ENCODE data around the gene TCP11L2.

The TCP11L2 gene

GRCh38 chr12:106327309-106327869 lies 24.9 kb downstream of the TCP11L2 start:
- H2BK5ac ChIP-seq (ENCODE audit: low read length) = no peak overlapping the region
- no peaks in the 10 kb centered on the region for H3K79me1 ChIP-seq (ENCODE audit: low read depth, low read length)
- no peak for DNase-seq (ENCODE audit: low spot score)
- H2AK5ac ChIP-seq (ENCODE audit: low read depth, low read length) = no peak overlapping the region
- H3K4me1 ChIP-seq (ENCODE audit: control insufficient read depth in 2 of 2, insufficient read depth in 1 of 2, low read depth in 1 of 2, low read length in 2 of 2) = no peaks in the 10 kb centered on the region
- no peak overlapping the region for H3K4ac ChIP-seq (ENCODE audit: low read length)
- WGBS, 2 donors (ENCODE audit: extremely low coverage in 2 of 2, insufficient read length in 2 of 2, insufficient replicate concordance in 1 of 2) = no CpG with 5 or more reads among the region's 2 CpGs
- H2BK15ac ChIP-seq (ENCODE audit: low read length) = no peak overlapping the region
- H3K27me3 ChIP-seq (ENCODE audit: control insufficient read depth in 3 of 3, insufficient read depth in 3 of 3, low read depth in 1 of 3, low read length in 3 of 3) = no peaks in the 10 kb centered on the region
- no peak overlapping the region for H2BK12ac ChIP-seq (ENCODE audit: low read length)
- no peak overlapping the region for H3K27ac ChIP-seq (replicated peaks; ENCODE audit: low read length)
- H3K9me3 ChIP-seq (replicated peaks in 1 of 2; ENCODE audit: control insufficient read depth in 2 of 2, insufficient read depth in 1 of 2, low read depth in 1 of 2, low read length in 2 of 2) = peaks cover 0 to 3% of the 10 kb centered on the region in 2 donors
- H3K4me2 ChIP-seq (ENCODE audit: insufficient read depth, low read length, poor library complexity, severe bottlenecking) = no peak overlapping the region
- no peak overlapping the region for H4K91ac ChIP-seq (ENCODE audit: low read depth, low read length, poor library complexity)
- no peak overlapping the region for H3K23ac ChIP-seq (ENCODE audit: low read depth, low read length, poor library complexity)
- H4K8ac ChIP-seq (ENCODE audit: low read depth, low read length) = no peak overlapping the region
- no peak overlapping the region for H3K14ac ChIP-seq (ENCODE audit: low read length)
- no peak overlapping the region for H3K9ac ChIP-seq (ENCODE audit: low read depth, low read length, poor library complexity)
- H3K18ac ChIP-seq (ENCODE audit: low read length) = no peak overlapping the region
- no peak overlapping the region for H2BK120ac ChIP-seq (ENCODE audit: low read depth, low read length)
- no peak overlapping the region for H2AFZ ChIP-seq (ENCODE audit: low read length)
- no peaks in the 10 kb centered on the region for H3K36me3 ChIP-seq (replicated peaks in 1 of 2; ENCODE audit: control insufficient read depth in 2 of 2, insufficient read depth in 2 of 2, low read length in 2 of 2)
- no peak overlapping the region for H3K4me3 ChIP-seq (ENCODE audit: low read length in 2 of 2)

GRCh38 chr12:106328735-106329134 lies 26.2 kb downstream of the TCP11L2 start:
- no peak overlapping the region for H2BK15ac ChIP-seq (ENCODE audit: low read length)

GRCh38 chr12:106329231-106329982 lies 26.9 kb downstream of the TCP11L2 start:
- H2BK5ac ChIP-seq (ENCODE audit: low read length) = no peak overlapping the region
- H4K8ac ChIP-seq (ENCODE audit: low read depth, low read length) = no peak overlapping the region
- H4K91ac ChIP-seq (ENCODE audit: low read depth, low read length, poor library complexity) = no peak overlapping the region
- no peak overlapping the region for H2BK15ac ChIP-seq (ENCODE audit: low read length)
- H3K4me2 ChIP-seq (ENCODE audit: insufficient read depth, low read length, poor library complexity, severe bottlenecking) = no peak overlapping the region
- no peaks in the 10 kb centered on the region for H3K27me3 ChIP-seq (ENCODE audit: control insufficient read depth in 3 of 3, insufficient read depth in 3 of 3, low read depth in 1 of 3, low read length in 3 of 3)
- H2AK5ac ChIP-seq (ENCODE audit: low read depth, low read length) = no peak overlapping the region
- H3K4me1 ChIP-seq (ENCODE audit: control insufficient read depth in 2 of 2, insufficient read depth in 1 of 2, low read depth in 1 of 2, low read length in 2 of 2) = no peaks in the 10 kb centered on the region
- H3K14ac ChIP-seq (ENCODE audit: low read length) = no peak overlapping the region
- H2BK120ac ChIP-seq (ENCODE audit: low read depth, low read length) = no peak overlapping the region
- H3K9me3 ChIP-seq (replicated peaks in 1 of 2; ENCODE audit: control insufficient read depth in 2 of 2, insufficient read depth in 1 of 2, low read depth in 1 of 2, low read length in 2 of 2) = peaks cover 0 to 8% of the 10 kb centered on the region in 2 donors
- H3K18ac ChIP-seq (ENCODE audit: low read length) = no peak overlapping the region
- H3K79me1 ChIP-seq (ENCODE audit: low read depth, low read length) = no peaks in the 10 kb centered on the region
- no CpG with 5 or more reads among the region's 12 CpGs for WGBS, 2 donors (ENCODE audit: extremely low coverage in 2 of 2, insufficient read length in 2 of 2, insufficient replicate concordance in 1 of 2)
- no peak overlapping the region for H3K27ac ChIP-seq (replicated peaks; ENCODE audit: low read length)
- no peak for DNase-seq (ENCODE audit: low spot score)
- H3K9ac ChIP-seq (ENCODE audit: low read depth, low read length, poor library complexity) = no peak overlapping the region
- H3K23ac ChIP-seq (ENCODE audit: low read depth, low read length, poor library complexity) = no peak overlapping the region
- H2AFZ ChIP-seq (ENCODE audit: low read length) = no peak overlapping the region
- H3K36me3 ChIP-seq (replicated peaks in 1 of 2; ENCODE audit: control insufficient read depth in 2 of 2, insufficient read depth in 2 of 2, low read length in 2 of 2) = no peaks in the 10 kb centered on the region
- H3K4me3 ChIP-seq (ENCODE audit: low read length in 2 of 2) = no peak overlapping the region
- H3K4ac ChIP-seq (ENCODE audit: low read length) = no peak overlapping the region
- H2BK12ac ChIP-seq (ENCODE audit: low read length) = no peak overlapping the region

More at GRCh38 chr12:106328735-106329134, 26.2 kb downstream of the TCP11L2 start:
- Histone ChIP-seq H2BK120ac (ENCODE audit: low read depth, low read length) (no peak overlapping the region), H3K4me1 (ENCODE audit: control insufficient read depth in 2 of 2, insufficient read depth in 1 of 2, low read depth in 1 of 2, low read length in 2 of 2) (no peaks in the 10 kb centered on the region), H3K9me3 (replicated peaks in 1 of 2; ENCODE audit: control insufficient read depth in 2 of 2, insufficient read depth in 1 of 2, low read depth in 1 of 2, low read length in 2 of 2) (peaks cover 0 to 8% of the 10 kb centered on the region in 2 donors), H3K23ac (ENCODE audit: low read depth, low read length, poor library complexity) (no peak overlapping the region), H3K18ac (ENCODE audit: low read length) (no peak overlapping the region), H3K4me2 (ENCODE audit: insufficient read depth, low read length, poor library complexity, severe bottlenecking) (no peak overlapping the region), H3K27me3 (ENCODE audit: control insufficient read depth in 3 of 3, insufficient read depth in 3 of 3, low read depth in 1 of 3, low read length in 3 of 3) (no peaks in the 10 kb centered on the region), H4K8ac (ENCODE audit: low read depth, low read length) (no peak overlapping the region), H3K36me3 (replicated peaks in 1 of 2; ENCODE audit: control insufficient read depth in 2 of 2, insufficient read depth in 2 of 2, low read length in 2 of 2) (no peaks in the 10 kb centered on the region), H3K9ac (ENCODE audit: low read depth, low read length, poor library complexity) (no peak overlapping the region), H2BK12ac (ENCODE audit: low read length) (no peak overlapping the region), H3K4ac (ENCODE audit: low read length) (no peak overlapping the region), H3K79me1 (ENCODE audit: low read depth, low read length) (no peaks in the 10 kb centered on the region), H2AK5ac (ENCODE audit: low read depth, low read length) (no peak overlapping the region), H2AFZ (ENCODE audit: low read length) (peak overlapping the region; percentile 15), H3K14ac (ENCODE audit: low read length) (no peak overlapping the region), H2BK5ac (ENCODE audit: low read length) (no peak overlapping the region), H3K27ac (replicated peaks; ENCODE audit: low read length) (no peak overlapping the region), H4K91ac (ENCODE audit: low read depth, low read length, poor library complexity) (no peak overlapping the region), H3K4me3 (ENCODE audit: low read length in 2 of 2) (no peak overlapping the region)
- no peak for DNase-seq (ENCODE audit: low spot score)
- no CpG with 5 or more reads among the region's 7 CpGs for WGBS, 2 donors (ENCODE audit: extremely low coverage in 2 of 2, insufficient read length in 2 of 2, insufficient replicate concordance in 1 of 2)

- Histone ChIP-seq H4K91ac (ENCODE audit: low read depth, low read length, poor library complexity) (no peak overlapping the region), H2AFZ (ENCODE audit: low read length) (no peak overlapping the region), H2BK120ac (ENCODE audit: low read depth, low read length) (no peak overlapping the region), H3K27me3 (ENCODE audit: control insufficient read depth in 3 of 3, insufficient read depth in 3 of 3, low read depth in 1 of 3, low read length in 3 of 3) (no peaks in the 10 kb centered on the region), H2BK5ac (ENCODE audit: low read length) (no peak overlapping the region), H3K79me1 (ENCODE audit: low read depth, low read length) (no peaks in the 10 kb centered on the region), H3K36me3 (replicated peaks in 1 of 2; ENCODE audit: control insufficient read depth in 2 of 2, insufficient read depth in 2 of 2, low read length in 2 of 2) (no peaks in the 10 kb centered on the region), H2AK5ac (ENCODE audit: low read depth, low read length) (no peak overlapping the region), H2BK15ac (ENCODE audit: low read length) (no peak overlapping the region), H2BK12ac (ENCODE audit: low read length) (no peak overlapping the region), H3K9me3 (replicated peaks in 1 of 2; ENCODE audit: control insufficient read depth in 2 of 2, insufficient read depth in 1 of 2, low read depth in 1 of 2, low read length in 2 of 2) (peaks cover 0 to 8% of the 10 kb centered on the region in 2 donors), H3K23ac (ENCODE audit: low read depth, low read length, poor library complexity) (no peak overlapping the region), H3K4ac (ENCODE audit: low read length) (no peak overlapping the region), H4K8ac (ENCODE audit: low read depth, low read length) (no peak overlapping the region), H3K14ac (ENCODE audit: low read length) (no peak overlapping the region), H3K4me2 (ENCODE audit: insufficient read depth, low read length, poor library complexity, severe bottlenecking) (no peak overlapping the region), H3K18ac (ENCODE audit: low read length) (no peak overlapping the region), H3K9ac (ENCODE audit: low read depth, low read length, poor library complexity) (no peak overlapping the region), H3K27ac (replicated peaks; ENCODE audit: low read length) (no peak overlapping the region), H3K4me3 (ENCODE audit: low read length in 2 of 2) (no peak overlapping the region), H3K4me1 (ENCODE audit: control insufficient read depth in 2 of 2, insufficient read depth in 1 of 2, low read depth in 1 of 2, low read length in 2 of 2) (no peaks in the 10 kb centered on the region)
- no peak for DNase-seq (ENCODE audit: low spot score)
- no CpG with 5 or more reads among the region's 2 CpGs for WGBS, 2 donors (ENCODE audit: extremely low coverage in 2 of 2, insufficient read length in 2 of 2, insufficient replicate concordance in 1 of 2)
These were observed 29.1 kb downstream of the TCP11L2 start for GRCh38 chr12:106331599-106331998.
